G401 (cell line): ENCODE measurements around the gene RARG. TPM values are rescaled to one million over a fixed set of nuclear protein-coding genes. Genes with fewer than 3 reads are reported as not detected.

Experiments
- DNase-seq: peaks from one replicate; pipeline ENCODE4 v3.0.0-alpha.2; 2015; ENCODE audit warnings: low spot score
- in situ Hi-C: cut with HindIII; loops from 2 replicates; pipeline ENCODE4 v1.10.0; 2016; ENCODE audit warnings: low sequenced_read_pairs, mixed read lengths
- total RNA-seq: library from RNA; depleted of rRNA; stranded (reverse); fragments of >200 nt; shearing (Covaris generic); gene quantifications from 2 replicates; pipeline ENCODE4 v1.2.3, GENCODE V29; 2014; rRNA removed

RARG gene
- 48.6 and 58.9 TPM in 2 replicates for total RNA-seq

- in situ Hi-C loops, result no loop called here
These were observed at the start of gene RARG for GRCh38 chr12:53231921-53232645. Gene RARG (minus strand): TSS chr12:53232209. CDS start chr12:53227545, 4,664 bp downstream.

GRCh38 chr12:53279888-53280498 lies 48.0 kb upstream of the RARG start:
- DNase-seq, result no peak
- in situ Hi-C loops, result loop anchor here (10.0 kb wide), 1 partner anchor 65 kb away; no protein-coding TSS in a partner anchor

More at GRCh38 chr12:53231921-53232645, at the start of gene RARG:
- DNase-seq, result peak; percentile 75

- in situ Hi-C loops, result no loop called here
These were observed 47.4 kb upstream of the RARG start for GRCh38 chr12:53279283-53279869.

GRCh38 chr12:53277981-53278380 lies 46.0 kb upstream of the RARG start:
- in situ Hi-C loops, result no loop called here
- DNase-seq, result no peak

More at GRCh38 chr12:53279283-53279869, 47.4 kb upstream of the RARG start:
- DNase-seq, result no peak

GRCh38 chr12:53276511-53276910 lies 44.5 kb upstream of the RARG start:
- DNase-seq, result no peak
- in situ Hi-C loops, result no loop called here

- DNase-seq, result no peak
- in situ Hi-C loops, result no loop called here
These were observed 42.4 kb upstream of the RARG start for GRCh38 chr12:53274445-53274844.

GRCh38 chr12:53268630-53269562 lies 36.9 kb upstream of the RARG start:
- DNase-seq, result no peak
- in situ Hi-C loops, result no loop called here

GRCh38 chr12:53267999-53268629 lies 36.1 kb upstream of the RARG start, which contains the start of gene ESPL1:
Gene ESPL1 (plus strand): TSS chr12:53268299. CDS start chr12:53268767, 468 bp downstream.
- DNase-seq, result peak; percentile 69
- in situ Hi-C loops, result no loop called here

GRCh38 chr12:53267306-53267998 lies 35.4 kb upstream of the RARG start:
- in situ Hi-C loops, result no loop called here
- DNase-seq, result no peak

- no peak for DNase-seq
- in situ Hi-C loops, result no loop called here
These were observed 33.8 kb upstream of the RARG start for GRCh38 chr12:53265783-53266182.

GRCh38 chr12:53259891-53260290 lies 27.9 kb upstream of the RARG start:
- in situ Hi-C loops, result no loop called here
- no peak for DNase-seq

- in situ Hi-C loops, result no loop called here
- no peak for DNase-seq
These were observed 26.8 kb upstream of the RARG start for GRCh38 chr12:53258541-53259539.

- no peak for DNase-seq
- in situ Hi-C loops, result no loop called here
These were observed 24.0 kb upstream of the RARG start for GRCh38 chr12:53255996-53256395.

- in situ Hi-C loops, result no loop called here
- DNase-seq, result no peak
These were observed 23.0 kb upstream of the RARG start for GRCh38 chr12:53254816-53255545.

- DNase-seq, result no peak
These were observed 21.3 kb upstream of the RARG start for GRCh38 chr12:53253298-53253697.

GRCh38 chr12:53252349-53252916 lies 20.4 kb upstream of the RARG start:
- in situ Hi-C loops, result no loop called here
- no peak for DNase-seq

More at GRCh38 chr12:53253298-53253697, 21.3 kb upstream of the RARG start:
- in situ Hi-C loops, result no loop called here
